Choroid plexus epithelial cell (primary cell): ENCODE data around the gene HDX.
"Not testable (repeated sequence)": the region's sequence is repeated elsewhere in the genome, so short reads cannot be mapped to it uniquely, and the experiment has no call there.

ENCODE experiments used
- DNase-seq: peaks from one replicate; pipeline ENCODE4 v3.0.0-alpha.2; 2010; ENCODE audit warnings: low read depth
- H3K4me3 ChIP-seq: 2 replicates; pipeline ENCODE4 v1.5.1; 2011; ENCODE audit warnings: low read depth, mild to moderate bottlenecking, control low read depth, low read length, moderate library complexity
- CTCF ChIP-seq: conservative IDR thresholded peaks from 2 replicates; pipeline ENCODE4 v1.5.1; 2011; ENCODE audit warnings: low read depth, mild to moderate bottlenecking, control low read depth, inconsistent platforms, low read length, moderate library complexity

HDX gene

GRCh38 chrX:84318661-84319060 is 183.6 kb downstream of the HDX start:
- no peak for TF ChIP-seq CTCF
- no peak for DNase-seq
- no peak overlapping the region for H3K4me3 ChIP-seq

GRCh38 chrX:84315946-84316345 is 186.3 kb downstream of the HDX start:
- not testable (repeated sequence) for H3K4me3 ChIP-seq, DNase-seq
